ENCODE results near the gene MYO5A.

MYO5A gene

DNA sequence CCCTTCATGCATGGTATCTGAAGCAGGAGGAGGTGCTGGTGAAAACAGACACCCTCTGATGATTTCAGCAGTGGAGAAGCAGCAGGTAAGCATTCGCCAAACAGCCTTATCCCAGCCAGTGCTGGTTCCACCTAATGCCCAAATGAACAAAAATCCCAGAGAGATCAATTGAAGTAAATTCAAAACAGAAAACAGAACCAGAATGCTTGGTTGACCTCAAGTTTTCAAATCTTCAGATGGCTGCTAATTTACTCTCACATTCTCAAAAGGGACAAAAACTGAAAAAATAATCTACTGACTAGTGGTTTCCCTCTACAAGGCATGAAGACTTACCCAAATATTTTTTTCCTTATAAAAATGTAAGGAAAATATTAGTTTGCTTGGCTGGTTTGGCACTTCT, 146.0 kb downstream of the MYO5A start:
- Histone ChIP-seq H3K9ac (peak overlapping the region; percentile 24; the same call in 1 of the 2 replicates), H3K27me3 (ENCODE audit: insufficient read depth, low read depth) (no peaks in the 10 kb centered on the region), H3K4me2 (peak overlapping the region; percentile 97), H3K4me1 (ENCODE audit: low read depth, poor library complexity, severe bottlenecking) (peaks cover 97% of the 10 kb centered on the region), H3K79me2 (ENCODE audit: insufficient read depth, low read depth) (no peaks in the 10 kb centered on the region), H2AFZ (ENCODE audit: low read depth) (no peak overlapping the region), H3K27ac (peak overlapping the region; percentile 98), H3K36me3 (ENCODE audit: insufficient read depth) (no peaks in the 10 kb centered on the region), H4K20me1 (ENCODE audit: insufficient read depth) (no peaks in the 10 kb centered on the region), H3K4me3 (IDR thresholded peaks at IDR 0.05; ENCODE audit: insufficient read depth, low read depth, low read length) (no peak overlapping the region)
- TF ChIP-seq CTCF (conservative IDR thresholded peaks at IDR 0.05; ENCODE audit: low read depth, low read length) = no peak

DNA sequence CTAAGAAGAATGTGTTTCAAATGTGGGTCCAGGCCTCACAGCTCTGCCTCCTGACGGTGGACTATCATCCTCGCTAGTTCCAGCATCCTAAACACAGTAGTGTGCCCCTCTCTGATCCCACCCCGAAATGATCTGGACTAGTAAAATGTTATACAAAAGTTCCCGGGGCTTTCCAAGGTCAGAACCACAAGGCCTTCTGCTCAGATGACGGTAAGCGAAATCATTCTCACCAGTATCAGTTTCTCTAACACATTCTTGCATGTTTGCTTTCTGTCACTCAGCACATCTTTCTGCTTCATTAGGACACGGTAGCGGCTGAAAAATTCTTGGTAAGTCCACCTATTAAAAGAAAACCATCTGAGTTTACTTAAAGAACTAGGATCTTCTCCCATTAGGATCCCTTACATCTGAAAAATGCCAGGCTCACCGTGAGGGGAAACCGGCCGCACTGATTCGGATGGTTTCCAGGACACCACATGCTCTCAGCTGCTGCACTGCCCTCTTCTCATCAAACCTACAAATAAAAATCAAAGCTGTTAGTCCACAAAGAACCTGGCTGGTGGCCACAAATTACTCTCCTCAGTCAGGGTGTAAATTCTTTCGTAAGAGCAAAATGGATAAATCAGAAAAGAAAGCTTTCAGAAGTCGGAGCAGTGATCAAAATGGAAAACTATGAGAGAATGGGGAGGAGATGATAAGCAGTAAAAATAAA, 149.1 kb downstream of the MYO5A start:
- Histone ChIP-seq H3K79me2 (ENCODE audit: insufficient read depth, low read depth) (no peaks in the 10 kb centered on the region), H3K4me2 (peak overlapping the region; percentile 97), H3K27ac (peak overlapping the region; percentile 98), H3K4me3 (IDR thresholded peaks at IDR 0.05; ENCODE audit: insufficient read depth, low read depth, low read length) (no peak overlapping the region), H3K36me3 (ENCODE audit: insufficient read depth) (no peaks in the 10 kb centered on the region), H3K9ac (peak overlapping the region; percentile 64), H3K4me1 (ENCODE audit: low read depth, poor library complexity, severe bottlenecking) (peaks cover 77% of the 10 kb centered on the region), H4K20me1 (ENCODE audit: insufficient read depth) (no peaks in the 10 kb centered on the region), H2AFZ (ENCODE audit: low read depth) (peak overlapping the region; percentile 29; the same call in 1 of the 2 replicates), H3K27me3 (ENCODE audit: insufficient read depth, low read depth) (no peaks in the 10 kb centered on the region)
- TF ChIP-seq CTCF (conservative IDR thresholded peaks at IDR 0.05; ENCODE audit: low read depth, low read length) = no peak

- no peaks in the 10 kb centered on the region for H3K36me3 ChIP-seq (ENCODE audit: insufficient read depth)
- H3K4me2 ChIP-seq = peak overlapping the region; percentile 97
- no peaks in the 10 kb centered on the region for H4K20me1 ChIP-seq (ENCODE audit: insufficient read depth)
- H3K4me1 ChIP-seq (ENCODE audit: low read depth, poor library complexity, severe bottlenecking) = peaks cover 71% of the 10 kb centered on the region
- TF ChIP-seq CTCF (conservative IDR thresholded peaks at IDR 0.05; ENCODE audit: low read depth, low read length) = no peak; the same call in 1 of the 2 replicates
- peak overlapping the region; percentile 98 for H3K27ac ChIP-seq
- no peak overlapping the region for H3K4me3 ChIP-seq (IDR thresholded peaks at IDR 0.05; ENCODE audit: insufficient read depth, low read depth, low read length)
- no peaks in the 10 kb centered on the region for H3K27me3 ChIP-seq (ENCODE audit: insufficient read depth, low read depth)
- H2AFZ ChIP-seq (ENCODE audit: low read depth) = no peak overlapping the region
- H3K9ac ChIP-seq = peak overlapping the region; percentile 64
- no peaks in the 10 kb centered on the region for H3K79me2 ChIP-seq (ENCODE audit: insufficient read depth, low read depth)
Measured at GRCh38 chr15:52378746-52379394, 149.8 kb downstream of the MYO5A start.

GRCh38 chr15:52370010-52370409, 158.7 kb downstream of the MYO5A start:
- no peaks in the 10 kb centered on the region for H4K20me1 ChIP-seq (ENCODE audit: insufficient read depth)
- peaks cover 11% of the 10 kb centered on the region for H3K4me1 ChIP-seq (ENCODE audit: low read depth, poor library complexity, severe bottlenecking)
- no peaks in the 10 kb centered on the region for H3K79me2 ChIP-seq (ENCODE audit: insufficient read depth, low read depth)
- H3K9ac ChIP-seq = no peak overlapping the region
- H3K4me3 ChIP-seq (IDR thresholded peaks at IDR 0.05; ENCODE audit: insufficient read depth, low read depth, low read length) = no peak overlapping the region
- H3K27me3 ChIP-seq (ENCODE audit: insufficient read depth, low read depth) = no peaks in the 10 kb centered on the region
- no peak for TF ChIP-seq CTCF (conservative IDR thresholded peaks at IDR 0.05; ENCODE audit: low read depth, low read length)
- H3K36me3 ChIP-seq (ENCODE audit: insufficient read depth) = peaks cover 5% of the 10 kb centered on the region
- no peak overlapping the region for H3K4me2 ChIP-seq
- no peak overlapping the region for H3K27ac ChIP-seq
- no peak overlapping the region for H2AFZ ChIP-seq (ENCODE audit: low read depth)

Data from KMS-11 (cell line).